OCI-LY1 (cell line): ENCODE measurements around the gene DLAT.

Experiments used
- H2AFZ ChIP-seq: fragments of 200-600 bp; sonication (generic), shearing (Covaris generic); 2 replicates; pipeline ENCODE4 v1.6.0; 2014; ENCODE audit warnings: antibody characterized with exemption, mild to moderate bottlenecking, low read length
- H3F3A ChIP-seq: fragments of 200-600 bp; sonication (generic), shearing (Covaris generic); 2 replicates; pipeline ENCODE4 v1.6.0; 2014; ENCODE audit warnings: mild to moderate bottlenecking, antibody characterized with exemption, low read length, moderate library complexity; ENCODE audit not compliant: insufficient read depth
- H3K27ac ChIP-seq: fragments of 200-600 bp; sonication (generic); 2 replicates; pipeline ENCODE4 v1.5.1; 2014; ENCODE audit warnings: low read length, mixed run types, mild to moderate bottlenecking, low read depth; ENCODE audit not compliant: poor library complexity, severe bottlenecking
- H3K27me3 ChIP-seq: fragments of 200-600 bp; sonication (generic); 2 replicates; pipeline ENCODE4 v1.6.0; 2014; ENCODE audit warnings: antibody characterized with exemption, mild to moderate bottlenecking, low read length, moderate library complexity; ENCODE audit not compliant: insufficient read depth
- H3K36me3 ChIP-seq: fragments of 200-600 bp; sonication (generic); 2 replicates; pipeline ENCODE4 v1.6.1; 2014; ENCODE audit warnings: mild to moderate bottlenecking, antibody characterized with exemption, low read length, moderate library complexity, mixed read lengths; ENCODE audit not compliant: insufficient read depth
- H3K4me1 ChIP-seq: fragments of 200-600 bp; sonication (generic); 2 replicates; pipeline ENCODE4 v1.5.1; 2014; ENCODE audit warnings: mild to moderate bottlenecking, low read length, moderate library complexity; ENCODE audit not compliant: insufficient read depth, severe bottlenecking
- H3K4me2 ChIP-seq: fragments of 200-600 bp; sonication (generic), shearing (Covaris generic); 2 replicates; pipeline ENCODE4 v1.6.1; 2014; ENCODE audit warnings: low read length
- H3K4me3 ChIP-seq: fragments of 200-600 bp; sonication (generic); 2 replicates; pipeline ENCODE4 v1.5.1; 2014; ENCODE audit warnings: low read length, low read depth, mild to moderate bottlenecking, mixed read lengths; ENCODE audit not compliant: poor library complexity, severe bottlenecking
- H3K79me2 ChIP-seq: fragments of 200-600 bp; shearing (Covaris generic); 2 replicates; pipeline ENCODE4 v1.6.1; 2016; ENCODE audit warnings: mixed run types, low read length, mixed read lengths; ENCODE audit not compliant: insufficient read depth
- H3K9ac ChIP-seq: fragments of 200-600 bp; sonication (generic), shearing (Covaris generic); 2 replicates; pipeline ENCODE4 v1.6.1; 2014; ENCODE audit warnings: mild to moderate bottlenecking, low read length, mixed read lengths
- H3K9me2 ChIP-seq: fragments of 200-600 bp; sonication (generic), shearing (Covaris generic); 2 replicates; pipeline ENCODE4 v1.6.1; 2014; ENCODE audit warnings: low read depth, mild to moderate bottlenecking, low read length, mixed read lengths
- H3K9me3 ChIP-seq: fragments of 200-600 bp; shearing (Covaris generic); 2 replicates; pipeline ENCODE4 v1.6.1; 2014; ENCODE audit warnings: low read length, mixed read lengths
- H4K20me1 ChIP-seq: fragments of 200-600 bp; sonication (generic), shearing (Covaris generic); 2 replicates; pipeline ENCODE4 v1.6.0; 2016; ENCODE audit warnings: mild to moderate bottlenecking, low read length; ENCODE audit not compliant: insufficient read depth
- EZH2 ChIP-seq: fragments of 200-600 bp; sonication (generic), shearing (Covaris generic); IDR thresholded peaks from 2 replicates; pipeline ENCODE4 v1.8.0; 2017; ENCODE audit warnings: borderline replicate concordance, mixed run types, mild to moderate bottlenecking, antibody characterized with exemption, low read length, moderate library complexity, mixed read lengths
- TF ChIP-seq, protein P1 (sequence below): fragments of 200-600 bp; sonication (generic), shearing (Covaris generic); IDR thresholded peaks from 2 replicates; pipeline ENCODE4 v1.5.1; 2017; ENCODE audit warnings: mild to moderate bottlenecking, antibody characterized with exemption, low read length, moderate library complexity, mixed read lengths

DLAT gene

DNA sequence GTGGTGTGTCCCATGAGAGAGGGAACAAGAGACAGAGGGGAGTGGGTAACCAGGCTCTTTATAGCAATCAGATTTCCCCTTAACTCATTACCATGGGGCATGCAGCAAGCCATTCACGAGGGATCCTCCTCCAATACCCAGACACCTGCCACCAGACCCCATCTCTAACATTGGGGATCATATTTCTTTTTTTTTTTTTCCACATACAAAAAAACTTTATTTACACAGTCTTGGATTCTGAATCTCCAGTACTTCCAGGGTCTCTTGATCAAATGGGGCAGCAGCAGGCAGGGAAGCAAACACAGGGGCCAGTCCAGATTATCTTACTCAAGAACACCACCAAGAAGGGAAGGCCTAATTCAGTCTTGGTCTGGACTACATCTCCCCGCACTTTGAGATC is 4.3 kb downstream of the DLAT start:
- Histone ChIP-seq H3K9me3 (no peaks in the 10 kb centered on the region), H3K9me2 (no peaks in the 10 kb centered on the region), H3K4me2 (no peak overlapping the region), H3K79me2 (peaks cover 7% of the 10 kb centered on the region), H4K20me1 (no peaks in the 10 kb centered on the region), H3K4me1 (peaks cover 6% of the 10 kb centered on the region), H3K9ac (no peak overlapping the region), H3F3A (no peaks in the 10 kb centered on the region), H3K36me3 (peaks cover 64% of the 10 kb centered on the region), H3K4me3 (no peak overlapping the region), H2AFZ (no peak overlapping the region), H3K27me3 (no peaks in the 10 kb centered on the region), H3K27ac (no peak overlapping the region)
- TF ChIP-seq, protein P1, sequence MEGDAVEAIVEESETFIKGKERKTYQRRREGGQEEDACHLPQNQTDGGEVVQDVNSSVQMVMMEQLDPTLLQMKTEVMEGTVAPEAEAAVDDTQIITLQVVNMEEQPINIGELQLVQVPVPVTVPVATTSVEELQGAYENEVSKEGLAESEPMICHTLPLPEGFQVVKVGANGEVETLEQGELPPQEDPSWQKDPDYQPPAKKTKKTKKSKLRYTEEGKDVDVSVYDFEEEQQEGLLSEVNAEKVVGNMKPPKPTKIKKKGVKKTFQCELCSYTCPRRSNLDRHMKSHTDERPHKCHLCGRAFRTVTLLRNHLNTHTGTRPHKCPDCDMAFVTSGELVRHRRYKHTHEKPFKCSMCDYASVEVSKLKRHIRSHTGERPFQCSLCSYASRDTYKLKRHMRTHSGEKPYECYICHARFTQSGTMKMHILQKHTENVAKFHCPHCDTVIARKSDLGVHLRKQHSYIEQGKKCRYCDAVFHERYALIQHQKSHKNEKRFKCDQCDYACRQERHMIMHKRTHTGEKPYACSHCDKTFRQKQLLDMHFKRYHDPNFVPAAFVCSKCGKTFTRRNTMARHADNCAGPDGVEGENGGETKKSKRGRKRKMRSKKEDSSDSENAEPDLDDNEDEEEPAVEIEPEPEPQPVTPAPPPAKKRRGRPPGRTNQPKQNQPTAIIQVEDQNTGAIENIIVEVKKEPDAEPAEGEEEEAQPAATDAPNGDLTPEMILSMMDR = no peak
- TF ChIP-seq EZH2 = no peak

GRCh38 chr11:112033902-112034301 is 8.7 kb downstream of the DLAT start:
- Histone ChIP-seq H3K4me2 (no peak overlapping the region), H4K20me1 (no peaks in the 10 kb centered on the region), H3K9me2 (no peaks in the 10 kb centered on the region), H2AFZ (no peak overlapping the region), H3K79me2 (no peaks in the 10 kb centered on the region), H3K9ac (no peak overlapping the region), H3K27ac (no peak overlapping the region), H3K27me3 (no peaks in the 10 kb centered on the region), H3K4me3 (no peak overlapping the region), H3K4me1 (no peaks in the 10 kb centered on the region), H3K9me3 (no peaks in the 10 kb centered on the region), H3F3A (no peaks in the 10 kb centered on the region), H3K36me3 (peaks cover 86% of the 10 kb centered on the region)
- no peak for TF ChIP-seq EZH2
- TF ChIP-seq, protein P1 = no peak

GRCh38 chr11:112037527-112037926 is 12.3 kb downstream of the DLAT start:
- Histone ChIP-seq H2AFZ (no peak overlapping the region), H3K9ac (no peak overlapping the region), H3K79me2 (peaks cover 4% of the 10 kb centered on the region; the same call in 1 of the 2 replicates), H3K9me2 (no peaks in the 10 kb centered on the region), H3K4me2 (no peak overlapping the region), H3K9me3 (no peaks in the 10 kb centered on the region), H3K27me3 (no peaks in the 10 kb centered on the region), H3F3A (no peaks in the 10 kb centered on the region), H3K36me3 (peaks cover 84% of the 10 kb centered on the region), H3K4me1 (no peaks in the 10 kb centered on the region), H3K27ac (no peak overlapping the region), H4K20me1 (no peaks in the 10 kb centered on the region), H3K4me3 (no peak overlapping the region)
- TF ChIP-seq, protein P1 = no peak
- no peak for TF ChIP-seq EZH2
